Thymus (tissue), 11 donors: ENCODE measurements around the gene ADGRF3. TPM values are rescaled to one million over a fixed set of nuclear protein-coding genes. Genes with fewer than 3 reads are reported as not detected.
"Not testable (repeated sequence)": the region's sequence is repeated elsewhere in the genome, so short reads cannot be mapped to it uniquely, and the experiment has no call there.

Experiments
- DNase-seq, 9 donors: peaks; one replicate each; pipeline ENCODE4 v3.0.0-alpha.2; 2013; ENCODE audit warnings: low spot score in 9 of 9, low read depth in 6 of 9, missing footprints in 1 of 9
- H3K27ac ChIP-seq, 2 donors: one replicate each; pipeline ENCODE4 v1.5.1; 2013; ENCODE audit warnings: control low read depth in 1 of 2, low read depth in 1 of 2, low read length in 1 of 2, mild to moderate bottlenecking in 1 of 2, moderate library complexity in 1 of 2
- H3K27me3 ChIP-seq, 2 donors: one replicate each; pipeline ENCODE4 v1.5.1; 2013; ENCODE audit warnings: low read length in 1 of 2; ENCODE audit not compliant: control insufficient read depth in 2 of 2, insufficient read depth in 1 of 2
- H3K36me3 ChIP-seq, 2 donors: one replicate each; pipeline ENCODE4 v1.5.1; 2013; ENCODE audit warnings: low read length in 1 of 2, mild to moderate bottlenecking in 1 of 2, moderate library complexity in 1 of 2; ENCODE audit not compliant: control insufficient read depth in 2 of 2, insufficient read depth in 2 of 2
- H3K4me1 ChIP-seq, 2 donors: one replicate each; pipeline ENCODE4 v1.5.1; 2013; ENCODE audit warnings: low read length in 2 of 2; ENCODE audit not compliant: control insufficient read depth in 2 of 2, insufficient read depth in 2 of 2
- H3K4me3 ChIP-seq, 2 donors: one replicate each; pipeline ENCODE4 v1.5.1; 2013; ENCODE audit warnings: low read length in 2 of 2, control low read depth in 1 of 2, mild to moderate bottlenecking in 1 of 2
- H3K9me3 ChIP-seq, 2 donors: one replicate each; pipeline ENCODE4 v1.5.1; 2013; ENCODE audit warnings: low read length in 1 of 2, mild to moderate bottlenecking in 1 of 2; ENCODE audit not compliant: control insufficient read depth in 2 of 2, insufficient read depth in 1 of 2
- WGBS: extraction: QIAGEN DNeasy Blood & Tissue Kit; methylation state at CpG from one replicate; pipeline ENCODE4 v1.1.7; 2013; 5-methylcytosine and 5-hydroxymethylcytosine counted together
- polyA plus RNA-seq: library from polyadenylated mRNA; stranded (reverse); fragments of 200-250 nt; gene quantifications from one replicate; pipeline ENCODE4 v1.2.3, GENCODE V29; 2013
- total RNA-seq: library from RNA; stranded (reverse); fragments of 120-200 nt; gene quantifications from one replicate; pipeline ENCODE4 v1.2.4, GENCODE V29; 2013
- donor health status: healthy.

The ADGRF3 gene
- total and polyA plus RNA-seq, 2 donors = 0.33 to 0.39 TPM

- DNase-seq = peak in 1 of 9 donors; percentile 13
- no peaks in the 10 kb centered on the region for H3K27me3 ChIP-seq
- H3K4me1 ChIP-seq = no peaks in the 10 kb centered on the region
- WGBS = 92% methylated on average over 9 of the region's 9 CpGs
- no peaks in the 10 kb centered on the region for H3K9me3 ChIP-seq
- no peak overlapping the region for H3K4me3 ChIP-seq
- H3K36me3 ChIP-seq = peaks cover 3 to 9% of the 10 kb centered on the region in 2 donors
- H3K27ac ChIP-seq = no peak overlapping the region
Observed at GRCh38 chr2:26355038-26355995, 8.7 kb upstream of the ADGRF3 start.

- 99% methylated on average over 16 of the region's 16 CpGs for WGBS
Observed at GRCh38 chr2:26354469-26354868, 7.9 kb upstream of the ADGRF3 start.

GRCh38 chr2:26352892-26353291 is 6.3 kb upstream of the ADGRF3 start:
- no peaks in the 10 kb centered on the region for H3K4me1 ChIP-seq
- WGBS = 97% methylated on average over 1 of the region's 1 CpG
- no peak overlapping the region for H3K27ac ChIP-seq
- H3K9me3 ChIP-seq = no peaks in the 10 kb centered on the region
- DNase-seq = no peak
- peaks cover 0 to 9% of the 10 kb centered on the region in 2 donors for H3K36me3 ChIP-seq
- no peaks in the 10 kb centered on the region for H3K27me3 ChIP-seq
- H3K4me3 ChIP-seq = no peak overlapping the region

More at GRCh38 chr2:26354469-26354868, 7.9 kb upstream of the ADGRF3 start:
- H3K27ac ChIP-seq, H3K9me3 ChIP-seq, H3K4me1 ChIP-seq, H3K27me3 ChIP-seq, H3K36me3 ChIP-seq, H3K4me3 ChIP-seq, DNase-seq: not testable (repeated sequence)

GRCh38 chr2:26351375-26352090 is 4.9 kb upstream of the ADGRF3 start:
- Histone ChIP-seq H3K4me1 (peaks cover 4 to 7% of the 10 kb centered on the region in 2 donors), H3K4me3 (no peak overlapping the region), H3K27ac (no peak overlapping the region), H3K36me3 (peaks cover 0 to 1% of the 10 kb centered on the region in 2 donors), H3K27me3 (no peaks in the 10 kb centered on the region), H3K9me3 (no peaks in the 10 kb centered on the region)
- DNase-seq = no peak
- 98% methylated on average over 10 of the region's 10 CpGs for WGBS

DNA sequence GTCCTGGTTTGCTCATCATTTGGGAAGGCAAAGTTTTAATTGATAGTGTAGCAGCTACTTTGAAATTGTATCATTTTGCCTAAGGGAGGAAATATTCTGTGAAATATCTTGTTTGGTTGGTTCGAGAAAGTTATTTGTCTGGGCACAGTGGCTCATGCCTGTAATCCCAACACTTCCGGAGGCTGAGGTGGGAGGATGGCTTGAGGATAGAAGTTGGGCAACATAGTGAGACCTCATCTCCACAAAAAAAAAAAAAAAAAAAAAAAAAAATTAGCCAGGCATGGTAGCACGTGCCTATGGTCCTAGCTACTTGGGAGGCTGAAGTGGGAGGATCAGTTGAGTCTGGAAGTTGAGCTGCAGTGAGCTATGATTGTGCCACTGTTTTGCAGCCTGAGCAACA is 3.1 kb upstream of the ADGRF3 start:
- no peak for DNase-seq
- H3K27ac ChIP-seq = no peak overlapping the region
- H3K4me3 ChIP-seq = no peak overlapping the region
- 100% methylated on average over 3 of the region's 3 CpGs for WGBS
- H3K36me3 ChIP-seq = no peaks in the 10 kb centered on the region
- H3K27me3 ChIP-seq = no peaks in the 10 kb centered on the region
- no peaks in the 10 kb centered on the region for H3K9me3 ChIP-seq
- H3K4me1 ChIP-seq = peaks cover 4 to 10% of the 10 kb centered on the region in 2 donors

GRCh38 chr2:26347286-26347865 is 787 bp upstream of the ADGRF3 start:
- peak overlapping the region; percentile 9 to 96 for H3K27ac ChIP-seq
- no peaks in the 10 kb centered on the region for H3K36me3 ChIP-seq
- DNase-seq = peak in 2 of 9 donors; percentile 15 to 19
- no peaks in the 10 kb centered on the region for H3K27me3 ChIP-seq
- H3K9me3 ChIP-seq = no peaks in the 10 kb centered on the region
- peaks cover 7 to 17% of the 10 kb centered on the region in 2 donors for H3K4me1 ChIP-seq
- 42% methylated on average over 5 of the region's 5 CpGs for WGBS
- peak overlapping the region; percentile 57 to 84 for H3K4me3 ChIP-seq

- Histone ChIP-seq H3K4me1 (peaks cover 7 to 17% of the 10 kb centered on the region in 2 donors), H3K9me3 (no peaks in the 10 kb centered on the region), H3K27ac (peak within 1 kb of the TSS; percentile 95 to 96), H3K36me3 (no peaks in the 10 kb centered on the region), H3K4me3 (peak within 1 kb of the TSS; percentile 57 to 84), H3K27me3 (no peaks in the 10 kb centered on the region)
- under 1% methylated on average over 80 of the region's 80 CpGs for WGBS
- DNase-seq = peak; percentile 98 to 100 (median 99)
Observed at GRCh38 chr2:26345545-26346453, 790 bp downstream of the ADGRF3 start, which contains the start of gene SELENOI. SELENOI (plus strand) TSS chr2:26346143; CDS start chr2:26346233, 90 bp downstream.

DNA sequence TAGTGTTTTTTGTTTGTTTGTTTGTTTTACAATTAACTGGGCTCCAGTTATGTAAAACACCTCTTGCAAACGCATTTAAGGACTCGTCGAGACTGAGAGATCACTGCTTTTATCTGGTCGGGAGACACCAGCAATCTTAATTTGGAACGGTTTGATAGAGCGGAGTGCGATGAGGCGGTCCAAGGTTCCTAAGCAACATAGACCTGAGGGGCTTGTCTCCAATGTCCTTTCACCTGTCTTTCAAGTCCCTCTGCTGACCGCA is 1.4 kb downstream of the ADGRF3 start:
- peak in 1 of 9 donors; percentile 18 for DNase-seq
- WGBS = 1% methylated on average over 9 of the region's 9 CpGs
- Histone ChIP-seq H3K27ac (peak overlapping the region; percentile 95), H3K9me3 (no peaks in the 10 kb centered on the region), H3K4me3 (peak overlapping the region; percentile 57 to 76), H3K27me3 (no peaks in the 10 kb centered on the region), H3K36me3 (no peaks in the 10 kb centered on the region), H3K4me1 (peaks cover 7 to 17% of the 10 kb centered on the region in 2 donors)
